Progenitor cell of endocrine pancreas (in vitro differentiated cells): Measurements from ENCODE around the gene PSD. TPM values are rescaled to one million over a fixed set of nuclear protein-coding genes. Genes with fewer than 3 reads are reported as not detected.

Experiments used
- DNase-seq: peaks from one replicate; pipeline ENCODE4 v3.0.0; 2021; ENCODE audit warnings: low spot score; ENCODE audit not compliant: unreplicated experiment
- H3K27ac Mint-ChIP-seq: 2 replicates; pipeline ENCODE4 v1.8.0; 2021; ENCODE audit warnings: mild to moderate bottlenecking, moderate library complexity, mixed read lengths
- H3K27me3 Mint-ChIP-seq: 2 replicates; pipeline ENCODE4 v1.8.0; 2021; ENCODE audit warnings: mixed read lengths
- H3K36me3 Mint-ChIP-seq: 2 replicates; pipeline ENCODE4 v1.8.0; 2022; ENCODE audit warnings: mixed read lengths; ENCODE audit not compliant: insufficient read depth
- H3K4me1 Mint-ChIP-seq: 2 replicates; pipeline ENCODE4 v1.8.0; 2021; ENCODE audit warnings: low read depth, mixed read lengths
- H3K4me3 Mint-ChIP-seq: 2 replicates; pipeline ENCODE4 v1.8.0; 2021; ENCODE audit warnings: low read depth, mild to moderate bottlenecking, moderate library complexity, mixed read lengths
- H3K9me3 Mint-ChIP-seq: 2 replicates; pipeline ENCODE4 v1.8.0; 2021; ENCODE audit warnings: low read depth, mixed read lengths
- total RNA-seq: library from RNA; stranded (reverse); gene quantifications from 2 replicates; pipeline ENCODE4 v1.2.1, GENCODE V29; 2021
- TF ChIP-seq, protein P1 (sequence below): fragments of 200-600 bp; sonication (generic); IDR thresholded peaks from one replicate; pipeline ENCODE4 v1.5.0; 2021; ENCODE audit warnings: antibody characterized with exemption, mild to moderate bottlenecking; ENCODE audit not compliant: unreplicated experiment

Gene PSD
- total RNA-seq, 1 donor from 2014 or later = 8.9 TPM

- Mint-ChIP-seq H3K27ac (no peak overlapping the region), H3K4me1 (peaks cover 15% of the 10 kb centered on the region), H3K4me3 (no peak overlapping the region), H3K27me3 (peaks cover 52% of the 10 kb centered on the region), H3K9me3 (no peaks in the 10 kb centered on the region), H3K36me3 (no peaks in the 10 kb centered on the region)
- no peak for DNase-seq
- TF ChIP-seq, protein P1, sequence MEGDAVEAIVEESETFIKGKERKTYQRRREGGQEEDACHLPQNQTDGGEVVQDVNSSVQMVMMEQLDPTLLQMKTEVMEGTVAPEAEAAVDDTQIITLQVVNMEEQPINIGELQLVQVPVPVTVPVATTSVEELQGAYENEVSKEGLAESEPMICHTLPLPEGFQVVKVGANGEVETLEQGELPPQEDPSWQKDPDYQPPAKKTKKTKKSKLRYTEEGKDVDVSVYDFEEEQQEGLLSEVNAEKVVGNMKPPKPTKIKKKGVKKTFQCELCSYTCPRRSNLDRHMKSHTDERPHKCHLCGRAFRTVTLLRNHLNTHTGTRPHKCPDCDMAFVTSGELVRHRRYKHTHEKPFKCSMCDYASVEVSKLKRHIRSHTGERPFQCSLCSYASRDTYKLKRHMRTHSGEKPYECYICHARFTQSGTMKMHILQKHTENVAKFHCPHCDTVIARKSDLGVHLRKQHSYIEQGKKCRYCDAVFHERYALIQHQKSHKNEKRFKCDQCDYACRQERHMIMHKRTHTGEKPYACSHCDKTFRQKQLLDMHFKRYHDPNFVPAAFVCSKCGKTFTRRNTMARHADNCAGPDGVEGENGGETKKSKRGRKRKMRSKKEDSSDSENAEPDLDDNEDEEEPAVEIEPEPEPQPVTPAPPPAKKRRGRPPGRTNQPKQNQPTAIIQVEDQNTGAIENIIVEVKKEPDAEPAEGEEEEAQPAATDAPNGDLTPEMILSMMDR = no peak
Observed at GRCh38 chr10:102406815-102407214, 11.8 kb downstream of the PSD start.

DNA sequence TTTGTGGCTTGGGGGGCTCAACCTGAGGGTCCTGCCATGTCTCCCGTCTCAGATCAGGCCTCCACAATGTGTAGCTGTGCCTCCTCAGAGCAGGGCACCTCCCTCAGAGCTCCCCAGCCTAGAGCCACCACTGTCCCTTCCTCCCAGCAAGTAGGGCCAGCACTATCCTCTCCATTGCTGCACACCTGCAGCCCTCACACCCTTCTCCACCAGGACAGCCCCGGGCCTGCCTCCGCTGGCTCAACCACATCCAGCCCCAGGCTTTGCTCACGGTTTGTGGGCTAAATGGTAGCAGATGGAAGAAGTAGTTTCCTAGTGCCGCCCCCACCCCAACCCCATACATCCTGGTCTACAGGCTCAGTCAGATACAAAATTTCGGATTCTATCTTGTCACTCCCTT lies 13.0 kb downstream of the PSD start:
- Mint-ChIP-seq H3K27me3 (peaks cover 41% of the 10 kb centered on the region), H3K9me3 (no peaks in the 10 kb centered on the region), H3K36me3 (no peaks in the 10 kb centered on the region), H3K4me3 (no peak overlapping the region), H3K27ac (no peak overlapping the region), H3K4me1 (peaks cover 11% of the 10 kb centered on the region)
- TF ChIP-seq, protein P1 = no peak
- no peak for DNase-seq

GRCh38 chr10:102405108-102405571 lies 13.4 kb downstream of the PSD start:
- no peak overlapping the region for H3K27ac Mint-ChIP-seq
- TF ChIP-seq, protein P1 = no peak
- H3K27me3 Mint-ChIP-seq = peaks cover 40% of the 10 kb centered on the region

GRCh38 chr10:102404361-102405107 lies 14.1 kb downstream of the PSD start:
- TF ChIP-seq, protein P1 = no peak
- H3K4me3 Mint-ChIP-seq = no peak overlapping the region
- no peaks in the 10 kb centered on the region for H3K9me3 Mint-ChIP-seq
- H3K27me3 Mint-ChIP-seq = peaks cover 34% of the 10 kb centered on the region
- no peak for DNase-seq
- peaks cover 5% of the 10 kb centered on the region for H3K4me1 Mint-ChIP-seq
- no peak overlapping the region for H3K27ac Mint-ChIP-seq
- H3K36me3 Mint-ChIP-seq = no peaks in the 10 kb centered on the region

More at GRCh38 chr10:102405108-102405571, 13.4 kb downstream of the PSD start:
- no peak overlapping the region for H3K4me3 Mint-ChIP-seq
- peaks cover 11% of the 10 kb centered on the region for H3K4me1 Mint-ChIP-seq
- no peaks in the 10 kb centered on the region for H3K36me3 Mint-ChIP-seq
- no peaks in the 10 kb centered on the region for H3K9me3 Mint-ChIP-seq
- no peak for DNase-seq

GRCh38 chr10:102403115-102403514 lies 15.5 kb downstream of the PSD start:
- no peaks in the 10 kb centered on the region for H3K9me3 Mint-ChIP-seq
- peaks cover 27% of the 10 kb centered on the region for H3K27me3 Mint-ChIP-seq
- H3K27ac Mint-ChIP-seq = no peak overlapping the region
- no peaks in the 10 kb centered on the region for H3K36me3 Mint-ChIP-seq
- peaks cover under 1% of the 10 kb centered on the region for H3K4me1 Mint-ChIP-seq
- DNase-seq = no peak
- TF ChIP-seq, protein P1 = no peak
- no peak overlapping the region for H3K4me3 Mint-ChIP-seq
